ENCODE results near the gene AK5. TPM values are rescaled to one million over a fixed set of nuclear protein-coding genes. Genes with fewer than 3 reads are reported as not detected.

The AK5 gene
- polyA plus RNA-seq, 2 of the 4 experiments (the other 2 are of a cell fraction) = 4.9 to 6.1 TPM

DNA sequence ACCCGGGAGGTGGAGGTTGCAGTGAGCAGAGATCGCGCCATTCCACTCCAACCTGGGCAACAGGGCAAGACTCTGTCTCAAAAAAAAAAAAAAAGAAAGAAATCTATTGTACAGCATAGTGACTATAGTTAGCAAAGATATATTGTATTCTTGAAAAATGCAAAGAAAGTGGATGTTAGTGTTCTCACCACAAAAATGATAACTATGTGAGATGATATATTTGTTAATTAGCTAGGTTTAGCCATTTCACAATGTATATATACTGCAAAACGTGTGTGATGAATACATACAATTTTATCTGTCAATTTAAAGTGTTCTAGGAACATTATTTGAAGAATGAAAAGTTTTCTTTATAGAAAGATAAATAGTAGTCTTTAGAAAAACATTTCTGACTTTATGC is 179.9 kb downstream of the AK5 start (continued):
- TF ChIP-seq RFX5 (IDR thresholded peaks at IDR 0.05) (no peak), FOSL2 (IDR thresholded peaks at IDR 0.05) (no peak), FOSL2 (CRISPR knock-in tag; IDR thresholded peaks at IDR 0.05) (no peak), HOXB13 (CRISPR knock-in tag; IDR thresholded peaks at IDR 0.05; ENCODE audit: low read depth) (no peak)
- TF ChIP-seq, protein P1, sequence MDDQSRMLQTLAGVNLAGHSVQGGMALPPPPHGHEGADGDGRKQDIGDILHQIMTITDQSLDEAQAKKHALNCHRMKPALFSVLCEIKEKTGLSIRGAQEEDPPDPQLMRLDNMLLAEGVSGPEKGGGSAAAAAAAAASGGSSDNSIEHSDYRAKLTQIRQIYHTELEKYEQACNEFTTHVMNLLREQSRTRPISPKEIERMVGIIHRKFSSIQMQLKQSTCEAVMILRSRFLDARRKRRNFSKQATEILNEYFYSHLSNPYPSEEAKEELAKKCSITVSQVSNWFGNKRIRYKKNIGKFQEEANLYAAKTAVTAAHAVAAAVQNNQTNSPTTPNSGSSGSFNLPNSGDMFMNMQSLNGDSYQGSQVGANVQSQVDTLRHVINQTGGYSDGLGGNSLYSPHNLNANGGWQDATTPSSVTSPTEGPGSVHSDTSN (IDR thresholded peaks at IDR 0.05) = no peak

DNA sequence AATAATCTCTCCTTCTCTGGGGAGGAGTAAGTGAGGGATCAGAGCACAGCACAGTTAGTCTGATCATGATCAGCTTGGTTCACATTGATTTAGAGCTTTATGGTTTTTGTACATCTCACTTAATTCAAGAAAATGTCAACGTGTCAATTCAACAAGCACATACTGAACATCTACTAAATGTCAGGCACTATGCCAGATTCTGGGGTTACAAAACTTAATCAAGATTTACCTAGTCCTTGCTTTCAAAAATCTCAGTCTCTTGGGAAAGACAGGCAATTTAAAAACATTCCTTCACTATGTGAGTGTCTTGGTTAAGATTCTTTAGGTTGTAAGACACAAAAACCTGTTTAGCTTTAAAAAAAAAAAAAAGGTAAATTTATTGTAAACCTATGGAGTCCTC is 181.4 kb downstream of the AK5 start:
- Histone ChIP-seq H3K4me1 (no peaks in the 10 kb centered on the region), H3K4me3 (no peak overlapping the region), H3K4me2 (no peak overlapping the region), H3K27ac (no peak overlapping the region), H3K9me3 (no peaks in the 10 kb centered on the region)
- TF ChIP-seq ZSCAN20 (CRISPR knock-in tag; IDR thresholded peaks at IDR 0.05) (no peak), EP300 (IDR thresholded peaks at IDR 0.05) (no peak), SMC3 (IDR thresholded peaks at IDR 0.05) (no peak), EHF (CRISPR knock-in tag; IDR thresholded peaks at IDR 0.05) (no peak), NR3C1 (IDR thresholded peaks at IDR 0.05) (no peak), PHF8 (IDR thresholded peaks at IDR 0.05; ENCODE audit: borderline replicate concordance, low read depth) (no peak)
- TF ChIP-seq, protein P2, sequence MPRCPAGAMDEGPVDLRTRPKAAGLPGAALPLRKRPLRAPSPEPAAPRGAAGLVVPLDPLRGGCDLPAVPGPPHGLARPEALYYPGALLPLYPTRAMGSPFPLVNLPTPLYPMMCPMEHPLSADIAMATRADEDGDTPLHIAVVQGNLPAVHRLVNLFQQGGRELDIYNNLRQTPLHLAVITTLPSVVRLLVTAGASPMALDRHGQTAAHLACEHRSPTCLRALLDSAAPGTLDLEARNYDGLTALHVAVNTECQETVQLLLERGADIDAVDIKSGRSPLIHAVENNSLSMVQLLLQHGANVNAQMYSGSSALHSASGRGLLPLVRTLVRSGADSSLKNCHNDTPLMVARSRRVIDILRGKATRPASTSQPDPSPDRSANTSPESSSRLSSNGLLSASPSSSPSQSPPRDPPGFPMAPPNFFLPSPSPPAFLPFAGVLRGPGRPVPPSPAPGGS (IDR thresholded peaks at IDR 0.05) = no peak
- POLR2A ChIA-PET = no interaction called here
- no peak for FAIRE-seq
- WGBS (ENCODE audit: missing lambda C conversion rate) = 55% methylated on average over 1 of the region's 1 CpG
- CTCF ChIA-PET = no interaction called here
- no peak for DNase-seq (ENCODE audit: low read depth in 1 of 2, low spot score in 1 of 2)
- ATAC-seq = no peak

DNA sequence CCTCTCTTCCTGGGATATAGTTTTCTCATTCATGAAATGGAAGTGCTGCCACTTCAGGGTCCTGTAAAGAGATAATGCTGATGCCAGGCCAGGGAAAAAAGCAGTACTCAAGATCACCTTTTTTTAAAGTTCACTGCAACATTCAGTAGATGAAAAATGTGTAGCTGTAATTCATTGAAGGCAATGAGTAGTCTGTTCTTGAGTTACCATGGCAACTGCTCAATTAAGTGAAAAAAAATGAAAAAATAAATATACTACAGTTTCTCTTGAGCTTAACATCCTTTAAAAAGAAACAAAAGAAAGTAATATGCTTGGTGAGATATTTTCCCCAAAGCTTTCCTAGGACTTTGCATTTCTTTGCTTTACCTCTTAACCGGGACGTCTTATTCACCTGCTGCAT is 183.3 kb downstream of the AK5 start:
- H3K27ac ChIP-seq = no peak overlapping the region
- no peak overlapping the region for H3K4me3 ChIP-seq
- ATAC-seq = no peak
- no peak for TF ChIP-seq TP53 (CRISPR knock-in tag; IDR thresholded peaks at IDR 0.05)
- TF ChIP-seq EHMT2 (IDR thresholded peaks at IDR 0.05; ENCODE audit: low read depth) = no peak
- no peak for TF ChIP-seq RNF2 (IDR thresholded peaks at IDR 0.05; ENCODE audit: borderline replicate concordance, low read depth)
- no peak for TF ChIP-seq POLR2A (IDR thresholded peaks at IDR 0.05; ENCODE audit: low read length)
- no peak for TF ChIP-seq EP300 (IDR thresholded peaks at IDR 0.05)
- no peak for TF ChIP-seq FOSB (CRISPR knock-in tag; IDR thresholded peaks at IDR 0.05)
- TF ChIP-seq RFX5 (IDR thresholded peaks at IDR 0.05) = no peak
- no peak for TF ChIP-seq HOXA7 (CRISPR knock-in tag; IDR thresholded peaks at IDR 0.05)
- TF ChIP-seq, protein P2 (IDR thresholded peaks at IDR 0.05) = no peak
- no peak for TF ChIP-seq FOSL2 (IDR thresholded peaks at IDR 0.05)
- TF ChIP-seq FOSL2 (CRISPR knock-in tag; IDR thresholded peaks at IDR 0.05) = no peak
- no peak for TF ChIP-seq NR3C1 (IDR thresholded peaks at IDR 0.05)
- no peak for TF ChIP-seq PHF8 (IDR thresholded peaks at IDR 0.05; ENCODE audit: borderline replicate concordance, low read depth)
- TF ChIP-seq KDM5A (IDR thresholded peaks at IDR 0.05) = no peak
- TF ChIP-seq SREBF2 (IDR thresholded peaks at IDR 0.05) = no peak
- no peak for DNase-seq (ENCODE audit: low read depth in 1 of 2, low spot score in 1 of 2)
- WGBS (ENCODE audit: missing lambda C conversion rate) = 86% methylated on average over 2 of the region's 2 CpGs
- no peak for FAIRE-seq
- ChIA-PET CTCF (no interaction called here), POLR2A (no interaction called here)
- H3K9me3 ChIP-seq = no peaks in the 10 kb centered on the region
- H3K4me2 ChIP-seq = no peak overlapping the region
- 0 out of 3 replicates have a peak, but pooled peaks cover 3% of the 10 kb centered on the region for H3K4me1 ChIP-seq

DNA sequence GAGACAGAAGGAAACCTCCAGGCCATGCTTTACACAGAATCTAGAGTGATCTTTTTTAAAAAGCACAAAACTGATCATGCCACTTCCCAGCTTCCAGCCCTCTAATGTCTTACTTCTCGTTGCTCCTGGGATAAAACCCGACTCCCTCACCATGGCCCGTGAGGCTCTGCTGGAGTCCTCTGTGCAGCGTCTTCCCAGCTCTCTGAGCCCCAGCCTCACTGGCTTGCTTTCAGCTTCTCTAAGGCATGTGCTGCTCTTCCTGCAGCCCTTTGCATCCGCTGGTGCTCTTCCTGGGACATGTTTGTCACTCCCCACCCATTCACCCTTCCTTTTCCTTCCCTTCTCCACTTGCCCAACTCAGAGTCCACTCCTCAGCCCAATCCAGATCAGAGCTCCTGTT is 184.1 kb downstream of the AK5 start:
- CTCF ChIA-PET = no interaction called here
- no peak for ATAC-seq
- POLR2A ChIA-PET = no interaction called here

More for the DNA sequence above, 184.1 kb downstream of the AK5 start:
- Histone ChIP-seq H3K9me3 (no peaks in the 10 kb centered on the region), H3K4me2 (no peak overlapping the region), H3K27ac (no peak overlapping the region), H3K4me1 (0 out of 3 replicates have a peak, but pooled peaks cover 3% of the 10 kb centered on the region), H3K4me3 (no peak overlapping the region)
- DNase-seq (ENCODE audit: low read depth in 1 of 2, low spot score in 1 of 2) (no peak), FAIRE-seq (no peak)
- 93% methylated on average over 5 of the region's 5 CpGs for WGBS (ENCODE audit: missing lambda C conversion rate)
- TF ChIP-seq HDAC2 (IDR thresholded peaks at IDR 0.05) = no peak

Measured in A549 (cell line).